ENCODE data around the gene CKAP5. TPM values are rescaled to one million over a fixed set of nuclear protein-coding genes. Genes with fewer than 3 reads are reported as not detected.

CKAP5 gene
- total RNA-seq, 1 experiment from 2014 or later: 171 TPM

- ATAC-seq (no peak), DNase-seq (ENCODE audit: low spot score) (no peak)
- POLR2A ChIA-PET: interaction anchor here (0.6 kb wide), 1 partner anchor 19 kb away, joined by 3 read pairs; no protein-coding TSS in a partner anchor
- H3K27me3 Mint-ChIP-seq (ENCODE audit: low read depth): no peaks in the 10 kb centered on the region
- peaks cover 13% of the 10 kb centered on the region for H3K4me1 Mint-ChIP-seq
- H3K9me3 Mint-ChIP-seq: no peaks in the 10 kb centered on the region
- TF ChIP-seq STAT6 (CRISPR knock-in tag; conservative IDR thresholded peaks at IDR 0.05; ENCODE audit: low read depth): no peak
- TF ChIP-seq NR3C1 (CRISPR knock-in tag; conservative IDR thresholded peaks at IDR 0.05; ENCODE audit: low read depth): no peak
- TF ChIP-seq E2F5 (CRISPR knock-in tag; IDR thresholded peaks at IDR 0.05): no peak
- TF ChIP-seq ZNF532 (CRISPR knock-in tag; IDR thresholded peaks at IDR 0.05; ENCODE audit: borderline replicate concordance): no peak
- TF ChIP-seq FOXP1 (CRISPR knock-in tag; IDR thresholded peaks at IDR 0.05; ENCODE audit: borderline replicate concordance): no peak
- no peak for TF ChIP-seq GABPB1 (CRISPR knock-in tag; IDR thresholded peaks at IDR 0.05)
- TF ChIP-seq USF1 (CRISPR knock-in tag; IDR thresholded peaks at IDR 0.05): no peak
- TF ChIP-seq ARID4B (CRISPR knock-in tag; IDR thresholded peaks at IDR 0.05; ENCODE audit: borderline replicate concordance): no peak
- no peak for TF ChIP-seq ZNF416 (CRISPR knock-in tag; IDR thresholded peaks at IDR 0.05)
- no peak for TF ChIP-seq ZNF281 (CRISPR knock-in tag; IDR thresholded peaks at IDR 0.05)
- H3K4me3 Mint-ChIP-seq: no peak overlapping the region
- H3K36me3 Mint-ChIP-seq: no peaks in the 10 kb centered on the region
- CTCF ChIA-PET: interaction anchor here (1.0 to 1.2 kb wide), 2 partner anchors 45 to 63 kb away, joined by 3 read pairs; no protein-coding TSS in a partner anchor
- H3K27ac Mint-ChIP-seq: no peak overlapping the region
These were observed 123.3 kb downstream of the CKAP5 start for GRCh38 chr11:46722566-46723358.
